CD4-positive, alpha-beta T cell (primary cell): Measurements from ENCODE around the gene PHF21B. TPM values are rescaled to one million over a fixed set of nuclear protein-coding genes. Genes with fewer than 3 reads are reported as not detected.
"Not testable (repeated sequence)": the region's sequence is repeated elsewhere in the genome, so short reads cannot be mapped to it uniquely, and the experiment has no call there.

Source experiments
- ATAC-seq: fragments of 200-7000 bp; cut with Tn5 transposase; one replicate; pipeline ENCODE4 v1.10.0; 2022; ENCODE audit warnings: mild to moderate bottlenecking; ENCODE audit not compliant: poor library complexity
- CTCF ChIA-PET: fragments of 350-600 bp; sonication (Branson Sonifier 250); formaldehyde crosslinking; loops from one replicate; lab custom pipeline; 2021; ENCODE audit warnings: antibody characterized with exemption, inconsistent platforms; lab: Charles Lee
- POLR2A ChIA-PET: fragments of 350-600 bp; sonication (Branson Sonifier 250); formaldehyde crosslinking; loops from one replicate; lab custom pipeline; 2021; ENCODE audit warnings: antibody characterized with exemption, inconsistent platforms; lab: Charles Lee
- DNase-seq, 14 experiments: peaks; one replicate each; pipeline ENCODE4 v3.0.0-alpha.2; 2013 to 2020; ENCODE audit warnings: mixed read lengths in 2 of 14
- H3K27ac ChIP-seq, 2 donors: one replicate each; pipeline versions ENCODE4 v1.5.1 to v1.7.0; 2013; ENCODE audit warnings: low read length in 2 of 2, low read depth in 1 of 2, mild to moderate bottlenecking in 1 of 2
- H3K27me3 ChIP-seq, 2 experiments: 1 replicate in 1 of 2; 2 replicates in 1 of 2; pipeline versions ENCODE4 v1.6.1 to v1.7.0; 2013; ENCODE audit warnings: low read length in 2 of 2, control low read depth in 1 of 2, mild to moderate bottlenecking in 1 of 2, moderate library complexity in 1 of 2; ENCODE audit not compliant: insufficient read depth in 2 of 2, control insufficient read depth in 1 of 2
- H3K36me3 ChIP-seq: one replicate; pipeline ENCODE4 v1.6.1; 2013; ENCODE audit warnings: low read length, control low read depth; ENCODE audit not compliant: insufficient read depth
- H3K4me1 ChIP-seq: one replicate; pipeline ENCODE4 v1.6.1; 2013; ENCODE audit warnings: low read length, control low read depth; ENCODE audit not compliant: insufficient read depth
- H3K4me3 ChIP-seq: one replicate; pipeline ENCODE4 v1.5.1; 2013; ENCODE audit warnings: mild to moderate bottlenecking, low read length, moderate library complexity
- H3K9me3 ChIP-seq, 2 experiments: 1 replicate in 1 of 2; 2 replicates in 1 of 2; pipeline versions ENCODE4 v1.6.1 to v1.7.0; 2013; ENCODE audit warnings: low read length in 2 of 2, mild to moderate bottlenecking in 2 of 2, control low read depth in 1 of 2, moderate library complexity in 1 of 2; ENCODE audit not compliant: control insufficient read depth in 1 of 2, insufficient read depth in 1 of 2
- H3K27ac Mint-ChIP-seq: one replicate; pipeline ENCODE4 v1.8.0; 2020; ENCODE audit warnings: mixed read lengths
- H3K27me3 Mint-ChIP-seq: one replicate; pipeline ENCODE4 v1.8.0; 2021; ENCODE audit warnings: mixed read lengths
- H3K36me3 Mint-ChIP-seq: one replicate; pipeline ENCODE4 v1.8.0; 2021; ENCODE audit warnings: low read depth, mixed read lengths
- H3K4me1 Mint-ChIP-seq: one replicate; pipeline ENCODE4 v1.8.0; 2021; ENCODE audit warnings: low read depth, mixed read lengths
- H3K4me3 Mint-ChIP-seq: one replicate; pipeline ENCODE4 v1.8.0; 2020; ENCODE audit warnings: mild to moderate bottlenecking, mixed read lengths
- H3K9me3 Mint-ChIP-seq: one replicate; pipeline ENCODE4 v1.8.0; 2020; ENCODE audit warnings: mixed read lengths
- intact Hi-C, 2 experiments: fragments of 100-400 bp; cut with DNase I in 1 of 2; cut with micrococcal nuclease in 1 of 2; formaldehyde crosslinking; loops; one replicate each; pipeline versions ENCODE4 v1.15.1 to v1.9.0; 2023 to 2025; cut with DNase I, micrococcal nuclease
- total RNA-seq, 174 experiments: library from RNA in 2 of 174; stranded (reverse) in 2 of 174; gene quantifications; one replicate each; pipeline ENCODE4 v1.2.3 and lab custom pipeline; 2021 to 2026
- TF ChIP-seq, protein P1 (sequence below): fragments of 200-600 bp; IDR thresholded peaks from one replicate; pipeline ENCODE4 v1.8.0; 2022; ENCODE audit warnings: antibody characterized with exemption, mild to moderate bottlenecking

PHF21B gene
- total RNA-seq, 2 experiments from 2014 or later, result not detected

DNA sequence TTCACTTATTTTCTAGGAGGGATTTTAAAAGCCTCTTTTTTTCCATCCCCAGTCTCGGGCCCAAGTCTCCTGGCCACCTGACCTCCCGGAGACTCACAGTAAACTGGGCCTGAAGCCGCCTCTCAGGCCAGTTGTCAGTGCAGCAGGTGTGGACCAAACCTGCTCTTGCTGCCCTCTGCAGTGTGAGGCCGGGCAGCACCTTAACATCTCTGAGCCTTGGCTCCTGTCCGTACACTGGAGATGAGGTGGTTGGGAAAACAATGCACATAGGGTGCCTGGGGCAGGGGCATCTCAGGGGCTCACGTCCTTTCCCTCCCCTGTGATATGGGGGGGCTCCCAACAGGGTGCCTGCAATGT, 45.1 kb downstream of the PHF21B start:
- Mint-ChIP-seq H3K36me3 (no peaks in the 10 kb centered on the region), H3K27me3 (peaks cover 28% of the 10 kb centered on the region), H3K4me1 (no peaks in the 10 kb centered on the region), H3K27ac (no peak overlapping the region), H3K4me3 (no peak overlapping the region), H3K9me3 (no peaks in the 10 kb centered on the region)
- no peaks in the 10 kb centered on the region for H3K4me1 ChIP-seq
- ChIA-PET CTCF (no interaction called here), POLR2A (no interaction called here)
- intact Hi-C loops, result no loop called here
- ATAC-seq, result no peak
- no peak overlapping the region for H3K27ac ChIP-seq
- DNase-seq, result no peak
- no peaks in the 10 kb centered on the region for H3K36me3 ChIP-seq
- TF ChIP-seq, protein P1, sequence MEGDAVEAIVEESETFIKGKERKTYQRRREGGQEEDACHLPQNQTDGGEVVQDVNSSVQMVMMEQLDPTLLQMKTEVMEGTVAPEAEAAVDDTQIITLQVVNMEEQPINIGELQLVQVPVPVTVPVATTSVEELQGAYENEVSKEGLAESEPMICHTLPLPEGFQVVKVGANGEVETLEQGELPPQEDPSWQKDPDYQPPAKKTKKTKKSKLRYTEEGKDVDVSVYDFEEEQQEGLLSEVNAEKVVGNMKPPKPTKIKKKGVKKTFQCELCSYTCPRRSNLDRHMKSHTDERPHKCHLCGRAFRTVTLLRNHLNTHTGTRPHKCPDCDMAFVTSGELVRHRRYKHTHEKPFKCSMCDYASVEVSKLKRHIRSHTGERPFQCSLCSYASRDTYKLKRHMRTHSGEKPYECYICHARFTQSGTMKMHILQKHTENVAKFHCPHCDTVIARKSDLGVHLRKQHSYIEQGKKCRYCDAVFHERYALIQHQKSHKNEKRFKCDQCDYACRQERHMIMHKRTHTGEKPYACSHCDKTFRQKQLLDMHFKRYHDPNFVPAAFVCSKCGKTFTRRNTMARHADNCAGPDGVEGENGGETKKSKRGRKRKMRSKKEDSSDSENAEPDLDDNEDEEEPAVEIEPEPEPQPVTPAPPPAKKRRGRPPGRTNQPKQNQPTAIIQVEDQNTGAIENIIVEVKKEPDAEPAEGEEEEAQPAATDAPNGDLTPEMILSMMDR, result no peak
- H3K4me3 ChIP-seq, result no peak overlapping the region
- peaks cover 0 to 2% of the 10 kb centered on the region in 2 experiments for H3K27me3 ChIP-seq
- peaks cover 0 to 5% of the 10 kb centered on the region in 2 experiments for H3K9me3 ChIP-seq

DNA sequence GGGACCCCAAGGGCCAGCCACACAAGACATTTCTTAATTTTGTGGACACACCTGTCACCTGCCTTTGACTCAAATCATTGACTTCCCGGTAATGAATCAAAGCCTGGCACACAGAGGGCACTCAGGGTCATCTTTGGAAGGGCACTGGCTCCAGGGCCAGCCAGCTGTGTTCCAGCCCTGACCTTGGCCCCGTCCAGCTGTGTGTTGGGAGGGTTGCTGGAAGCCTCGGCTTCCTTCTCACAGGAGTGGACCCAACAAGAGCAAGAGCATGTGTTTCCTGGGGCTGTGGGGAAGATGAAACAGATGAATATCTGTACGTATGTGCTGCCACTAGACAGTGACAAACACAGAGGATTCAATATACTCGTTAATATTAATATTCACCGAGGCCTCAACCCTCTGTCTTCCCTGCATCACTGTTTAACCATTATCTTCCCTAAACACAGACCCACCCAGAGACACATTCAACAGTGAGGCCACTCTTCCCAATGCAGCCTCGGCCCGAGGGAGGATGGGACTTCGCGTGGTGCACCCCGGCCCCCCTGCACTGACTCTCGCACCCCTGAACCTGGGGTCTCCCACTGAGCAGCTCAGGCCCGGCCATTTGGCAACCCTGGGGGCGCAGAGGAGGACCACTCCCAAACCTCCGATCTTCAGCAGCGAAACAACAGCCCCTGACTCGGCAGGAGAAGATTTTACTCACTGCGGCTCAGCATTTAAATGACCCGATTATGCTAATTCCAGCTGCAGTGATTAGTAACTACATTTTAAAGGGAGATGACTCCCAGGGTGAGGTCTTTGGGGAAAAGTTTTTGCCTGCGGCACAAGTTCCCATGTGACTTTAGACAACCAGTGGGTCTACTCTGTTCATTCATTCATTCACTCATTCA, 45.7 kb downstream of the PHF21B start:
- H3K27me3 Mint-ChIP-seq, result peaks cover 28% of the 10 kb centered on the region
- no peak overlapping the region for H3K27ac Mint-ChIP-seq
- H3K36me3 Mint-ChIP-seq, result no peaks in the 10 kb centered on the region
- H3K4me1 Mint-ChIP-seq, result no peaks in the 10 kb centered on the region
- ATAC-seq (no peak), DNase-seq (no peak)
- Histone ChIP-seq H3K27ac (no peak overlapping the region), H3K27me3 (peaks cover 0 to 2% of the 10 kb centered on the region in 2 experiments), H3K36me3 (no peaks in the 10 kb centered on the region), H3K9me3 (peaks cover 0 to 5% of the 10 kb centered on the region in 2 experiments), H3K4me3 (no peak overlapping the region), H3K4me1 (no peaks in the 10 kb centered on the region)
- no peaks in the 10 kb centered on the region for H3K9me3 Mint-ChIP-seq
- POLR2A ChIA-PET, result no interaction called here
- CTCF ChIA-PET, result no interaction called here
- no peak overlapping the region for H3K4me3 Mint-ChIP-seq
- TF ChIP-seq, protein P1, result no peak
- intact Hi-C loops, result no loop called here

DNA sequence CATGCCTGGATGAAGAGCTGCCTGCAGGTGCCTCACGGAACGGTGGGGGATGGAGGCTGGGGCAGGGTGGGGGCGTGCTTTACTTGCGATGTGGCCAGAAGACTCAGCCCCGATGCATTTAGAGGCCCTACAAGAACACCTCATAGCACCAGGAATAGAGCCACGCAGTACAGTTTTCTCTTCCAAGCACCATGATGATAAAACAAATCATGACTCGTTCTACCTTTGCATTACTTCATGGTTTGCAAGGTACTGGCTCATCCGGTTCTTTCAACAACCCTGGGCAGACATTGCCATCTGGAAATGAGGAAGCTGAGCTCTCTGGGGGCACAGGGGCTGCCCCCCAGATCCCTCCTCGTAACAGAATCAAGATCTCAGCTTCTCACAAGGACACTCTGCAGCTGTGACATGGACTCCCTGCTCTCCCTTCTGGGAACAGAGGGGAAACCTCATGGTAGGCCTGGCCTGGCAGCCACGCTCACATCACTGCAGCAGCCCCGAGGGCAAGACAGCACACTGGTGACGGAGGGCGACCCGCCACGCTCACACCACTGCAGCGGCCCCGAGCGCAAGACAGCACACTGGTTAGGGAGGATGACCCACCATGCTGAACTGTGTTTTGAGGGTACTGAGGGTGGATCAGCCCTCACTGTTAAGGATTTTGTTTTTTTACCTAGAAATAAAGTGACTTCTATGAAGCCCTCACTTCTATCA, 46.9 kb downstream of the PHF21B start:
- no peak overlapping the region for H3K4me3 Mint-ChIP-seq
- Histone ChIP-seq H3K27me3 (peaks cover 0 to 2% of the 10 kb centered on the region in 2 experiments), H3K9me3 (peaks cover 0 to 5% of the 10 kb centered on the region in 2 experiments), H3K4me1 (no peaks in the 10 kb centered on the region), H3K36me3 (no peaks in the 10 kb centered on the region), H3K4me3 (no peak overlapping the region), H3K27ac (no peak overlapping the region)
- ChIA-PET CTCF (no interaction called here), POLR2A (no interaction called here)
- H3K4me1 Mint-ChIP-seq, result no peaks in the 10 kb centered on the region
- no peaks in the 10 kb centered on the region for H3K9me3 Mint-ChIP-seq
- intact Hi-C loops, result no loop called here
- TF ChIP-seq, protein P1, result no peak
- ATAC-seq, result no peak
- no peak overlapping the region for H3K27ac Mint-ChIP-seq
- no peaks in the 10 kb centered on the region for H3K36me3 Mint-ChIP-seq
- H3K27me3 Mint-ChIP-seq, result peaks cover 28% of the 10 kb centered on the region
- no peak for DNase-seq

DNA sequence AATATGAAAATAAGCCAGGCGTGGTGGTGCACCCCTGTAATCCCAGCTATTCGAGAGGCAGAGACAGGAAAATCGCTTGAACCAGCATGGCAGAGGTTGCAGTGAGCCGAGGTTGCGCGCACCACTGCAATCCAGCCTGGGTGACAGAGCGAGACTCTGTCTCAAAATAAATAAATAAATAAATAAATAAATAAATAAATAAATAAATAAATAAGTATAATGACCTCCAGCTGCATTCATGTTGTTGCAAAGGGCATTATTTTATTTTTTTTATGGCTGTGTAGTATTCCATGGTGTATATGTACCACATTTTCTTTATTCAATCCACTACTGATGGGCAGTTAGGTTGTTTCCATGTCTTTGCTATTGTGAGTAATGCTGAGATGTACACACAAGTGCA, 48.1 kb downstream of the PHF21B start:
- peaks cover 25% of the 10 kb centered on the region for H3K27me3 Mint-ChIP-seq
- H3K27ac Mint-ChIP-seq, H3K27ac ChIP-seq, intact Hi-C loops, DNase-seq, H3K4me1 Mint-ChIP-seq, POLR2A ChIA-PET, H3K9me3 Mint-ChIP-seq, H3K9me3 ChIP-seq, H3K36me3 ChIP-seq, ATAC-seq, CTCF ChIA-PET, H3K4me3 Mint-ChIP-seq, H3K36me3 Mint-ChIP-seq, H3K4me3 ChIP-seq, H3K27me3 ChIP-seq, H3K4me1 ChIP-seq: not testable (repeated sequence)
